Chondrocyte (in vitro differentiated cells): Measurements from ENCODE around the gene VAMP4. TPM values are rescaled to one million over a fixed set of nuclear protein-coding genes. Genes with fewer than 3 reads are reported as not detected.
A peak's percentile ranks its signal among the peaks of the same experiment; 100 is the strongest.

Source experiments
- DNase-seq: peaks from one replicate; pipeline ENCODE4 v3.0.0; 2021; ENCODE audit warnings: mixed read lengths, low spot score
- H3K27ac Mint-ChIP-seq: one replicate; pipeline ENCODE4 v1.8.0; 2021; ENCODE audit warnings: mild to moderate bottlenecking, moderate library complexity, mixed read lengths; ENCODE audit not compliant: unreplicated experiment
- H3K27me3 Mint-ChIP-seq: 2 replicates; pipeline ENCODE4 v1.8.0; 2021; ENCODE audit warnings: low read depth, mixed read lengths
- H3K36me3 Mint-ChIP-seq: 2 replicates; pipeline ENCODE4 v1.8.0; 2021; ENCODE audit warnings: low read depth, mixed read lengths
- H3K4me1 Mint-ChIP-seq: 2 replicates; pipeline ENCODE4 v1.8.0; 2021; ENCODE audit warnings: low read depth, mild to moderate bottlenecking, mixed read lengths
- H3K4me3 Mint-ChIP-seq: one replicate; pipeline ENCODE4 v1.8.0; 2021; ENCODE audit warnings: mild to moderate bottlenecking, moderate library complexity, mixed read lengths; ENCODE audit not compliant: unreplicated experiment
- H3K9me3 Mint-ChIP-seq: 2 replicates; pipeline ENCODE4 v1.8.0; 2021; ENCODE audit warnings: low read depth, mixed read lengths
- CTCF ChIP-seq: fragments of 200-600 bp; sonication (generic); IDR thresholded peaks from 2 replicates; pipeline ENCODE4 v1.5.0; 2021; ENCODE audit warnings: antibody characterized with exemption, mild to moderate bottlenecking, moderate library complexity
- total RNA-seq: library from RNA; stranded (reverse); gene quantifications from 3 replicates; pipeline ENCODE4 v1.2.1, GENCODE V29; 2021

VAMP4 gene
- total RNA-seq, 1 donor from 2014 or later, result 14.8 TPM

DNA sequence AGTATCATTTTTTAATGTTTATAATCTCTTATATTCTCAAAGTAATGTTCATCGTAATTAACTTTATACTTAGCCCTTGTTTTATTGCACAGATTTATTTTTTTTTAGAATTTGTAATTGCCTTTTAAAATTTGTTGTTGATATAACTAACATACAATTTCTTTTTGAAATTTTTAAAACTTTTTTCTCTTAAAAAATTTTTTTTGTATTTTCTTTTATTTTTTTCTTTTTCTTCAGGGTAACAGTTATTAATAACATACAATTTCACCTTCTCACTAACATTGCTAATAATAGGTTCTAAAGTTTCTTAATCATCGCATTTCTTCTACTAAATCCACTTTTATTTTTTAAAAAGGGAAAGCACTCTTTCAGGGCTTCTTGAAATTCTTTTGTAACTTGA, 11.3 kb upstream of the VAMP4 start:
- H3K36me3 Mint-ChIP-seq, result no peaks in the 10 kb centered on the region
- H3K4me1 Mint-ChIP-seq, result peaks cover 17% of the 10 kb centered on the region
- peaks cover 2% of the 10 kb centered on the region for H3K27me3 Mint-ChIP-seq
- no peak for DNase-seq
- TF ChIP-seq CTCF, result no peak
- peaks cover 3% of the 10 kb centered on the region for H3K9me3 Mint-ChIP-seq
- H3K27ac Mint-ChIP-seq, result no peak overlapping the region
- no peak overlapping the region for H3K4me3 Mint-ChIP-seq

GRCh38 chr1:171751221-171751620, 9.4 kb upstream of the VAMP4 start:
- DNase-seq, result no peak
- no peak overlapping the region for H3K27ac Mint-ChIP-seq
- no peaks in the 10 kb centered on the region for H3K27me3 Mint-ChIP-seq
- no peak for TF ChIP-seq CTCF
- H3K36me3 Mint-ChIP-seq, result no peaks in the 10 kb centered on the region
- H3K9me3 Mint-ChIP-seq, result no peaks in the 10 kb centered on the region
- H3K4me1 Mint-ChIP-seq, result peaks cover 17% of the 10 kb centered on the region
- H3K4me3 Mint-ChIP-seq, result no peak overlapping the region

GRCh38 chr1:171748651-171749050, 6.8 kb upstream of the VAMP4 start:
- no peaks in the 10 kb centered on the region for H3K9me3 Mint-ChIP-seq

GRCh38 chr1:171744986-171745385, 3.1 kb upstream of the VAMP4 start:
- peaks cover 33% of the 10 kb centered on the region for H3K4me1 Mint-ChIP-seq
- H3K36me3 Mint-ChIP-seq, result no peaks in the 10 kb centered on the region
- no peak overlapping the region for H3K27ac Mint-ChIP-seq
- DNase-seq, result no peak
- H3K9me3 Mint-ChIP-seq, result no peaks in the 10 kb centered on the region
- no peak overlapping the region for H3K4me3 Mint-ChIP-seq
- no peaks in the 10 kb centered on the region for H3K27me3 Mint-ChIP-seq
- no peak for TF ChIP-seq CTCF

More at GRCh38 chr1:171748651-171749050, 6.8 kb upstream of the VAMP4 start:
- DNase-seq, result no peak
- no peak overlapping the region for H3K4me3 Mint-ChIP-seq
- no peaks in the 10 kb centered on the region for H3K27me3 Mint-ChIP-seq
- no peak for TF ChIP-seq CTCF
- peaks cover 8% of the 10 kb centered on the region for H3K4me1 Mint-ChIP-seq
- H3K36me3 Mint-ChIP-seq, result no peaks in the 10 kb centered on the region
- no peak overlapping the region for H3K27ac Mint-ChIP-seq

GRCh38 chr1:171743081-171743870, 1.4 kb upstream of the VAMP4 start:
- Mint-ChIP-seq H3K4me3 (peak overlapping the region; percentile 99), H3K9me3 (no peaks in the 10 kb centered on the region), H3K27ac (peak overlapping the region; percentile 99), H3K4me1 (peaks cover 39% of the 10 kb centered on the region), H3K36me3 (no peaks in the 10 kb centered on the region), H3K27me3 (no peaks in the 10 kb centered on the region)
- DNase-seq, result no peak
- TF ChIP-seq CTCF, result no peak
